ENCODE results near the gene GPRASP2. TPM values are rescaled to one million over a fixed set of nuclear protein-coding genes. Genes with fewer than 3 reads are reported as not detected.

GPRASP2 gene
- total and polyA plus RNA-seq, 9 of the 15 experiments (the other 6 are each of a cell fraction or from before 2014, with no cell fraction given) = 1.2 to 3.3 (median 2.1) TPM

DNA sequence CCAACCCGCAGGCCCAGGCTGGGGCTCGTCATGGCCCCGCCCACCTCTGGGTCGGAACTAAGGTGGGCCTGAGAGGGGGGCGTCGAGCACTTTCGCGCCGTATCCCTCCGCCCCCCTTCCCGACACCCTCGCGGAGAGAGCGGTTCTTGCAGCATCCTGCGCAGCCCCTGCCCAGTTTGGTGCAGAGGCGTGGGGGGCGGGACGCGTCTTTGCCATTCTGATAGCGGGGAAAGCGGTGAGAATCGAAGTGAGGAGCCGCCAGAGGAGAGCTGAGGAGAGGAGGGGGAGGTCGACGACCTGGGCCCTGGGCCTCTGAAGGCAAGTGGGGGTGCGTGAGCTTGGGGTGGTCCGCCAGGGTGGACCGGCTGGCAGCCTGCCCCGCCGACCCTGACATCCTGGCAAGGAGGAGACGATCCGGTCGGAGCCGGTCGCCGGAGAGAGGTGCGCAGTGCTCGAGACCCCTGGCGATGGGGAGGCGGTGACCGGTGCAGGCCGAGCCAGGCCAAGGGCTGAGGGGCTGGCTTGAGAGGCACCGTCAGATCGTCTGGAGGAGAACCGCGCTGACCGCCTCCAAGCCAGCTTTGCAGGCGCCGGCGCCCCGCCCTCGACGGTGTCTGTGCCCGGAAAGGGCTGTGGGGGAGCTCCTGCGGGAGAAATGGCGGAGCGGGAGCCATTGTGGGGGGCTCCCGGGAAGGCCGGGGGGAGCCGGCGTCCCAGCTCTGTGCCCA lies 33.8 kb downstream of the GPRASP2 start:
- Histone ChIP-seq H3K9ac (ENCODE audit: insufficient read depth in 1 of 2, low read depth in 2 of 2, low read length in 2 of 2) (no peak overlapping the region), H3K9me1 (ENCODE audit: control insufficient read depth, insufficient read depth, low read length) (no peaks in the 10 kb centered on the region), H3K9me3 (replicated peaks; ENCODE audit: control insufficient read depth, insufficient read depth, low read depth, low read length) (no peaks in the 10 kb centered on the region), H3K4me3 (no peak overlapping the region), H3K27ac (ENCODE audit: extremely low read depth, low read depth, low read length) (no peak overlapping the region), H3K79me2 (ENCODE audit: control insufficient read depth, insufficient read depth, low read length) (no peaks in the 10 kb centered on the region), H3K27me3 (ENCODE audit: control insufficient read depth in 2 of 2, insufficient read depth in 2 of 2, low read length in 2 of 2) (no peaks in the 10 kb centered on the region), H3K4me2 (ENCODE audit: insufficient read depth, low read length) (no peak overlapping the region), H3K36me3 (ENCODE audit: control insufficient read depth, insufficient read depth, low read length) (no peaks in the 10 kb centered on the region), H3K4me1 (replicated peaks in 1 of 2; ENCODE audit: control insufficient read depth in 2 of 2, insufficient read depth in 2 of 2, low read length in 2 of 2) (no peaks in the 10 kb centered on the region; a peak in 1 of 5 replicates), H2AFZ (ENCODE audit: low read depth, low read length) (no peak overlapping the region), H4K20me1 (replicated peaks; ENCODE audit: control insufficient read depth, insufficient read depth, low read length) (no peaks in the 10 kb centered on the region)
- no peak for ATAC-seq
- ChIA-PET CTCF (ENCODE audit: low intra/inter-chr PET ratio) (no interaction called here), POLR2A (no interaction called here)
- intact Hi-C loops (cut with micrococcal nuclease) (no loop called here), in situ Hi-C loops (cut with MboI) (no loop called here)
- WGBS (ENCODE audit: insufficient coverage, low coverage, missing lambda C conversion rate) = 48% methylated on average over 8 of the region's 61 CpGs
- DNase-seq (ENCODE audit: extremely low read depth in 1 of 4, low spot score in 3 of 4) = no peak
- no peak for TF ChIP-seq TAF7 (tag; IDR thresholded peaks at IDR 0.05)
- no peak for TF ChIP-seq RUNX1 (IDR thresholded peaks at IDR 0.05; ENCODE audit: low read depth)
- no peak for TF ChIP-seq ZBTB7A (IDR thresholded peaks at IDR 0.05; ENCODE audit: borderline replicate concordance, control insufficient read depth, low read depth, low read length)
- no peak for TF ChIP-seq HEY1 (CRISPR knock-in tag; IDR thresholded peaks at IDR 0.05; ENCODE audit: borderline replicate concordance)
- TF ChIP-seq, protein P1, sequence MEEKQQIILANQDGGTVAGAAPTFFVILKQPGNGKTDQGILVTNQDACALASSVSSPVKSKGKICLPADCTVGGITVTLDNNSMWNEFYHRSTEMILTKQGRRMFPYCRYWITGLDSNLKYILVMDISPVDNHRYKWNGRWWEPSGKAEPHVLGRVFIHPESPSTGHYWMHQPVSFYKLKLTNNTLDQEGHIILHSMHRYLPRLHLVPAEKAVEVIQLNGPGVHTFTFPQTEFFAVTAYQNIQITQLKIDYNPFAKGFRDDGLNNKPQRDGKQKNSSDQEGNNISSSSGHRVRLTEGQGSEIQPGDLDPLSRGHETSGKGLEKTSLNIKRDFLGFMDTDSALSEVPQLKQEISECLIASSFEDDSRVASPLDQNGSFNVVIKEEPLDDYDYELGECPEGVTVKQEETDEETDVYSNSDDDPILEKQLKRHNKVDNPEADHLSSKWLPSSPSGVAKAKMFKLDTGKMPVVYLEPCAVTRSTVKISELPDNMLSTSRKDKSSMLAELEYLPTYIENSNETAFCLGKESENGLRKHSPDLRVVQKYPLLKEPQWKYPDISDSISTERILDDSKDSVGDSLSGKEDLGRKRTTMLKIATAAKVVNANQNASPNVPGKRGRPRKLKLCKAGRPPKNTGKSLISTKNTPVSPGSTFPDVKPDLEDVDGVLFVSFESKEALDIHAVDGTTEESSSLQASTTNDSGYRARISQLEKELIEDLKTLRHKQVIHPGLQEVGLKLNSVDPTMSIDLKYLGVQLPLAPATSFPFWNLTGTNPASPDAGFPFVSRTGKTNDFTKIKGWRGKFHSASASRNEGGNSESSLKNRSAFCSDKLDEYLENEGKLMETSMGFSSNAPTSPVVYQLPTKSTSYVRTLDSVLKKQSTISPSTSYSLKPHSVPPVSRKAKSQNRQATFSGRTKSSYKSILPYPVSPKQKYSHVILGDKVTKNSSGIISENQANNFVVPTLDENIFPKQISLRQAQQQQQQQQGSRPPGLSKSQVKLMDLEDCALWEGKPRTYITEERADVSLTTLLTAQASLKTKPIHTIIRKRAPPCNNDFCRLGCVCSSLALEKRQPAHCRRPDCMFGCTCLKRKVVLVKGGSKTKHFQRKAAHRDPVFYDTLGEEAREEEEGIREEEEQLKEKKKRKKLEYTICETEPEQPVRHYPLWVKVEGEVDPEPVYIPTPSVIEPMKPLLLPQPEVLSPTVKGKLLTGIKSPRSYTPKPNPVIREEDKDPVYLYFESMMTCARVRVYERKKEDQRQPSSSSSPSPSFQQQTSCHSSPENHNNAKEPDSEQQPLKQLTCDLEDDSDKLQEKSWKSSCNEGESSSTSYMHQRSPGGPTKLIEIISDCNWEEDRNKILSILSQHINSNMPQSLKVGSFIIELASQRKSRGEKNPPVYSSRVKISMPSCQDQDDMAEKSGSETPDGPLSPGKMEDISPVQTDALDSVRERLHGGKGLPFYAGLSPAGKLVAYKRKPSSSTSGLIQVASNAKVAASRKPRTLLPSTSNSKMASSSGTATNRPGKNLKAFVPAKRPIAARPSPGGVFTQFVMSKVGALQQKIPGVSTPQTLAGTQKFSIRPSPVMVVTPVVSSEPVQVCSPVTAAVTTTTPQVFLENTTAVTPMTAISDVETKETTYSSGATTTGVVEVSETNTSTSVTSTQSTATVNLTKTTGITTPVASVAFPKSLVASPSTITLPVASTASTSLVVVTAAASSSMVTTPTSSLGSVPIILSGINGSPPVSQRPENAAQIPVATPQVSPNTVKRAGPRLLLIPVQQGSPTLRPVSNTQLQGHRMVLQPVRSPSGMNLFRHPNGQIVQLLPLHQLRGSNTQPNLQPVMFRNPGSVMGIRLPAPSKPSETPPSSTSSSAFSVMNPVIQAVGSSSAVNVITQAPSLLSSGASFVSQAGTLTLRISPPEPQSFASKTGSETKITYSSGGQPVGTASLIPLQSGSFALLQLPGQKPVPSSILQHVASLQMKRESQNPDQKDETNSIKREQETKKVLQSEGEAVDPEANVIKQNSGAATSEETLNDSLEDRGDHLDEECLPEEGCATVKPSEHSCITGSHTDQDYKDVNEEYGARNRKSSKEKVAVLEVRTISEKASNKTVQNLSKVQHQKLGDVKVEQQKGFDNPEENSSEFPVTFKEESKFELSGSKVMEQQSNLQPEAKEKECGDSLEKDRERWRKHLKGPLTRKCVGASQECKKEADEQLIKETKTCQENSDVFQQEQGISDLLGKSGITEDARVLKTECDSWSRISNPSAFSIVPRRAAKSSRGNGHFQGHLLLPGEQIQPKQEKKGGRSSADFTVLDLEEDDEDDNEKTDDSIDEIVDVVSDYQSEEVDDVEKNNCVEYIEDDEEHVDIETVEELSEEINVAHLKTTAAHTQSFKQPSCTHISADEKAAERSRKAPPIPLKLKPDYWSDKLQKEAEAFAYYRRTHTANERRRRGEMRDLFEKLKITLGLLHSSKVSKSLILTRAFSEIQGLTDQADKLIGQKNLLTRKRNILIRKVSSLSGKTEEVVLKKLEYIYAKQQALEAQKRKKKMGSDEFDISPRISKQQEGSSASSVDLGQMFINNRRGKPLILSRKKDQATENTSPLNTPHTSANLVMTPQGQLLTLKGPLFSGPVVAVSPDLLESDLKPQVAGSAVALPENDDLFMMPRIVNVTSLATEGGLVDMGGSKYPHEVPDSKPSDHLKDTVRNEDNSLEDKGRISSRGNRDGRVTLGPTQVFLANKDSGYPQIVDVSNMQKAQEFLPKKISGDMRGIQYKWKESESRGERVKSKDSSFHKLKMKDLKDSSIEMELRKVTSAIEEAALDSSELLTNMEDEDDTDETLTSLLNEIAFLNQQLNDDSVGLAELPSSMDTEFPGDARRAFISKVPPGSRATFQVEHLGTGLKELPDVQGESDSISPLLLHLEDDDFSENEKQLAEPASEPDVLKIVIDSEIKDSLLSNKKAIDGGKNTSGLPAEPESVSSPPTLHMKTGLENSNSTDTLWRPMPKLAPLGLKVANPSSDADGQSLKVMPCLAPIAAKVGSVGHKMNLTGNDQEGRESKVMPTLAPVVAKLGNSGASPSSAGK (IDR thresholded peaks at IDR 0.05) = no peak
- no peak for TF ChIP-seq ZNF12 (CRISPR knock-in tag; IDR thresholded peaks at IDR 0.05)
- no peak for TF ChIP-seq XRCC3 (IDR thresholded peaks at IDR 0.05)
- no peak for TF ChIP-seq MED1 (CRISPR knock-in tag; IDR thresholded peaks at IDR 0.05; ENCODE audit: borderline replicate concordance)
- no peak for TF ChIP-seq EGR1 (conservative IDR thresholded peaks at IDR 0.05)
- no peak for FAIRE-seq
- BruUV-seq (replicated peaks) = no TSS peak
